Dermis blood vessel endothelial cell (primary cell): ENCODE measurements around the gene FAM98C. TPM values are rescaled to one million over a fixed set of nuclear protein-coding genes. Genes with fewer than 3 reads are reported as not detected.
"Not testable (repeated sequence)": the region's sequence is repeated elsewhere in the genome, so short reads cannot be mapped to it uniquely, and the experiment has no call there.

Source experiments
- DNase-seq: peaks from one replicate; pipeline ENCODE4 v3.0.0; 2010
- total RNA-seq: library from RNA; depleted of rRNA; stranded (reverse); fragments of >200 nt; gene quantifications from 2 replicates; pipeline ENCODE4 v1.2.3, GENCODE V29; 2014

The FAM98C gene
- total RNA-seq = 7.3 and 12.3 TPM in 2 replicates

DNA sequence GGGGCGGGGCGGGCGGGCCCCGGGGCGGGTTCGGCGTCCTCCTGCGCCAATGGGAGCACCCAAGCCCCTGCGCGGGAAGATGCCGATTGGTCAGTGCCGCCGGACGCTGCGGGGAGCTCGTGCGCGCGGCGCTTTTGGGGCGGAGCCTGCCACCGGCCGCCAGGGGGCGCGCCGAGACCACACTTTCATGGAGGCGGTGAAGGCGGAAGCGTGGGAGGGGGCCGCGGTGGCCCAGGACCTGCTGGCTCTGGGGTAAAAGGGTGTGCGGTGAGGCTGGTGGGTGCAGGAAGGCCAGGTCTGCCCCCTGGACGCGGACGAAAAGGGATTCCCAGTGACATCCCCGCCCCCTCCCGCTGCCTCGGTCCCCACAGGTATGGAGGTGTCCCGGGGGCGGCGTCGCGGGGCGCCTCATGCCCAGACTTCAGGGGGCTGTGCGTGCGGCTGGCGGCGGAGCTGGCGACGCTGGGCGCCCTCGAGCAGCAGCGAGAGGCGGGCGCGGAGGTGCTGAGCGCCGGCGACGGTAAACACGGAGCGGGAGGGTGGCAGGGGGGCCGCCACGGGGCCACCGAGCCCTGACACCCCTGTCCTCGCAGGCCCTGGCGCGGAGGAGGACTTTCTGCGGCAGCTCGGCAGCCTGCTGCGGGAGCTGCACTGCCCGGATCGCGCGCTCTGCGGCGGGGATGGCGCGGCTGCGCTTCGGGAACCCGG is at the start of gene FAM98C:
FAM98C (plus strand) TSS at position 127 of the 708 bp plus-strand sequence; CDS start at position 188, 61 bp downstream.
- peak; percentile 98 for DNase-seq

DNA sequence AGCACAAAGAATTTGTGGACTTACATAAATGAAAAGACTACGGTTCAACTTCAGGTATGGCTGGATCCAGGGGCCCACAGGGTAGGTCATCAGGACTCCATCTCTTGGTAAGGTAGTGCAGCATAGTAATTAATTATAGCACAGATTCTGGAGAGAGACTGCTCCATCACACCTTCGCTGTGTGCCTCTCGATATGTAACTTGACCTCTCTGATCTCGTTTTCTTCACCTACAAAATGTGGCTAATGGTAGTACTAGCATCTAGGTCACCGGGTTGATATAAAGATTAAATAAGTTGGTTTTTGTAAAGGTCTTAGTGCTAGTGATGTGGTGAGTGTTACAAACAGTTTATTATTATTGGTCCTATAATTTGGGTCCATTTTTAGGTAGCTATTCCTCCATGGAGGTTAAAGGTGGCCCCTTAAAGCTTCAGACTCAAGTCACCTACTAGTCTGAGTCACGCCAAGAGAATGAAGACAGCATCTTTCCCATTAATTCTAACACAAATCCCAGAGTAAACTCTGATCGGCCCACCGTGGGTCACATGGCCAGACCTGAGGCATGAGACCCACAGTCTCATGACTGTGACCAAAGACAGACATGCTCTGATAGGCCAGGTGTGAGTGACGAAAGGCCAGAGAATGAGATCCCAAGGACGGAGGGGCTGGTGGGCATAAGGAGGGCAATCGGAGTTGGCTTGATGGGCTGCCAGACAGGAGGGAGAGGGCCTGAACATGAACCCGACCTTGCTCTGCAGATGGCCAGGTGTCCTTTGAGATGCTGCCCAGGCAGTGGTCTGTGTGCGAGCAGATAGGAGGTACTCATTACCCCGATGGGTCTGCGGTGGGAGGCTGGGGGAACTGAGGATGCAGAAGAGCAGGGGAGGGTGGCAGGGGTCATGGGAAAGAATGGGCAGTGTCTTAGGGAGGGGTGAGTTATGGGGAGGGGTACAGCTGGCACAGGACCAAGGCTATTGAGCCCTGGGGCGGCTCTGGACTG is 46.9 kb upstream of the FAM98C start:
- DNase-seq = no peak

DNA sequence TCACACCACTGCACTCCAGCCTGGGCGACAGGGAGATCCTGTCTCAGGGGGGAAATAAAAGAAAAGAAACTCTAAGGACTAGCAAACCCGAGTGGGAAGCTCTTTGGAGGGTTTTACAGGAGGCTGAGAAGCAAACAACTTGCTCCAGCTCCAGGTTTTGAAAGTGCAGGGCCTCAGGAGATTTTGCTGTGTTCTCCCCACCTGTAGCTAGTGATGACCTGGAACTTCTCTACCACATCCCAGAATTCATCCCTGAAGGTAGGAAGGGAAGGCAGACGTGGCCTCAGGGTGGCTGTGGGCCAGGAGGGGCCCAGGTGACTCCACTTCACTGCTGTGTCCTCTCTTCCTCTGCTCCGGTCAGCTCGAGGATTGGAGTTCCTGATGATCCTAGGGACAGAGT is 44.8 kb upstream of the FAM98C start:
- DNase-seq = no peak

DNA sequence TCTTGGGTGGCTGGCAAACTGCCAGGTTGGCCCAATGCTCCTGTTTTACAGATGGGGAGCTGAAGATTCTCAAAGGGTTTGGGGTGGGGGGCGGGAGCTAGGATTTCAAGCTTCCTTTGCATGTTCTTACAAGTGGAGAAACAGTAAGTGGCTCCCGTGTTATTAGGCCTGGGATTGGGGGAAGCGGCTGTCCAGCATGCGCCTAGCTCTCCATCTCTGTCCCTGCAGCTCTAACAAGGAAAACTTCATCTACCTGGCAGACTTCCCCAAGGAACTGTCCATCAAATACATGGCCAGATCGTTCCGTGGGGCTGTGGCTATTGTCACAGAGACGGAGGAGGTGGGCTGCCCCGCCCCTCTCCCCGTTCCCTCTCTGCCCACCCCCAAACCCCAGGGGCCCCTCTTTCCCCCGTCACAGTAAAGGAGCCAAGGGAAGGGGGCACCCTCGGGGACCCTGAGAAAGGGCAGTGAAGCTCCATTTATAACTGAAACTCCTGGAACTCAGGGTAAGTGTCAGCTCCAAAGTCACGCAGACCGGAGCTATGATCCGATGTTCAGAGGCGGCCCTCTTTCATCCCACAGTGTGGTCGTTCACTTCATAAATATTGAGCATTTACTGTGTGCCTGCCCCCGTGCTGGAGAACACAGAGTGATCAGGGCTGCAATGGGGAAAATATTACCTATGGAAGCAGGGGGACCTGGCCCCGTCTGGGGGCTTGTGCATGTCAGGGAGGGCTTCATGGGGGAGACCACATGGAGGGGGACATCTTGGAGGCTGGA is 43.5 kb upstream of the FAM98C start:
- no peak for DNase-seq

DNA sequence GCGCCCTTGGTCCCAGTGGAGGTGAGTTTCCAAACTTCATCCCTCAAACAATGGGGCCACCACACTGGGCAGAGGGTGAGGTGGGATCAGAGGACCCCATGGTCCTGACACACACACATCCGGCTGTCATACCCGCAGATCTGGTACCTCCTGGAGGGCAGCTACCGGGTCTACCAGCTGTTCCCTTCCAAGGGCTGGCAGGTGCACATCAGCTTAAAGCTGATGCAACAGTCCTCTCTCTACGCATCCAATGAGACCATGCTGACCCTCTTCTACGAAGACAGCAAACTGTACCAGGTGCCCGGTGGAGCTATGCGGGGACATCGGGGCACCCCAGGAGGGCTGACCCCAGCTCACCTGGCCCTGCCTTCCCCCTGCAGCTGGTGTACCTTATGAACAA is 42.5 kb upstream of the FAM98C start:
- no peak for DNase-seq

DNA sequence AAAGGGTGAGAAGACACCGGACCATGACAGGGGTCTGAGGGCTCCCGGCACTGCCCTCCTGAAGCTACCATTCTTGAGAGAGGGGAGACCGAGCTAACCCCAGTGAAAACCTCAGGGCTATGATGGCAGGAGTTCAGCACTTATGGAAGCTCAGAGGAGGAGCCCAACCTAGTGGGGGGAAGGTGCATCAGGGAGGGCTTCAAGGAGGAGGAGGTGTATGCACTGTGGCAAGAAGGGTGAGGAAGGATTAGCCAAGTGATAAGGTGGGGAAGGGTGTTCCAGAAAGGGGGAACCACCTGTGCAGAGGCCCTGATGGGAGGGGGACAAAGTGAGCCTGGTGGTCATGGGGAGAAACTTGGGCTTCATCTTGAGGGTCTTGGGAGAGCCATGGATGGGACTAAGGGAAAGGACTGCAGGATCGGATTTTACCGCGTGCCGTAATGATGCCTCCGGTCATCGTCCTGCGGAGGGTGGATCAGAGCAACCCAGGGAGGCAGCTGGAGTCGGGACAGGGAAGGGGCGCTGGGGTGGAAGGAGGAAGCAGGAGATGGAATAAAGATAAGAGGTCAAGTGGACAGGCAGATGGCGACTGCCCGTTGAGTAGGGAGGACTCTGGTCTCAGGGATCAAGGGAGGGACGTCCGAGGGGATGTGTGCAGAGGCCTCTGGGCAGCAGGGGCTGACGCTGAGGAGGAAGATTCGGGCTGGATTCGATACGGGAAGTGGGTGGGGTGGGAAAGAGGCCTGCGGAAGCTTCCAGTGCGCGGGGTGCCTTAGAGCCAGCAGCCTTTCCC is 41.9 kb upstream of the FAM98C start:
- no peak for DNase-seq

DNA sequence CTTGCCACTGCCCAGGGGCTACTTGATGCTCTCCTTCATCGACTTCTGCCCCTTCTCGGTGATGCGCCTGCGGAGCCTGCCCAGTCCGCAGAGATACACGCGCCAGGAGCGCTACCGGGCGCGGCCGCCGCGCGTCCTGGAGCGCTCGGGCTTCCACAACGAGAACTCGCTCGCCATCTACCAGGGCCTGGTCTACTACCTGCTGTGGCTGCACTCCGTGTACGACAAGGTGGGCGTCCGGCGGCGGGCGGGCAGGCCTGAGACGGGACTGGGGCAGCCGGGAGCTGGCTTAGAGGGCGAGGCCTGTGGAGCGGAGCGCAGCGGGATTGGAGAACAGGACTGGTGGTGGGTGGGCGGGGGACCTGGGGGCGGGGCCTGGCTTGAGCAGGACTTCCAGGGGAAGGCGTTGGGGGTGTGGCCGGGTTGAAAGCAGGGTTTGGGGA is 41.2 kb upstream of the FAM98C start:
- DNase-seq = peak; percentile 76

DNA sequence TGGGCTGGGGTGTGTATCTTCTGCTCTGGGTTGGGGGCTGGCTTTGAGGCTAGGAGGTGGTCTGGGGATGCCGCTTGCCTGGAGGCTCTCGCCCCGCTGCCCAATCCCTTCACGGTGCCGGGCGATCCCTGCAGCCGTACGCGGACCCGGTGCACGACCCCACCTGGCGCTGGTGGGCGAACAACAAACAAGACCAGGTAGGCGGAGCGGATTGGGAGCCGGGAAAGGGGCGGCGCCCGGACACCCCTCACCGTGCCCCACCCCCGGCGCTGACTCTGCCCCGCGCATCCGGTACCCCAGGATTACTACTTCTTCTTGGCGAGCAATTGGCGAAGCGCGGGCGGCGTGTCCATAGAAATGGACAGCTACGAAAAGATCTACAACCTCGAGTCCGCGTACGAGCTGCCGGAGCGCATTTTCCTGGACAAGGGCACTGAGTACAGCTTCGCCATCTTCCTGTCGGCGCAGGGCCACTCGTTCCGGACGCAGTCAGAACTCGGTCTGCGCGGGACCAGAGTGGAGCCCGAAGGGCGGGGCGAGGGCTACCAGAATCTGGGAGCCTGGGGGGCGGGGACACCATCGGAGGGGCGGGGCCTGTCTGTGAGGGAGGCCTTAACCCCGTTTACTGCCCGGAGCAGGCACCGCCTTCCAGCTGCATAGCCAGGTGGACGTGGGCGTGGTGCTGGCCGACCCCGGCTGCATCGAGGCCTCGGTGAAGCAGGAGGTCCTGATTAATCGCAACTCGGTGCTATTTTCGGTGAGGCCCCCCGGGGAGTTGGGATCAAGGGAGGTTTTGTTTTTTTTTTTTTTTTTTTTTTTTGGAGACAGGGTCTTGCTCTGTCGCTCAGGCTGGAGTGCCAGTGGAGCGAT is 40.6 kb upstream of the FAM98C start:
- peak; percentile 58 for DNase-seq

DNA sequence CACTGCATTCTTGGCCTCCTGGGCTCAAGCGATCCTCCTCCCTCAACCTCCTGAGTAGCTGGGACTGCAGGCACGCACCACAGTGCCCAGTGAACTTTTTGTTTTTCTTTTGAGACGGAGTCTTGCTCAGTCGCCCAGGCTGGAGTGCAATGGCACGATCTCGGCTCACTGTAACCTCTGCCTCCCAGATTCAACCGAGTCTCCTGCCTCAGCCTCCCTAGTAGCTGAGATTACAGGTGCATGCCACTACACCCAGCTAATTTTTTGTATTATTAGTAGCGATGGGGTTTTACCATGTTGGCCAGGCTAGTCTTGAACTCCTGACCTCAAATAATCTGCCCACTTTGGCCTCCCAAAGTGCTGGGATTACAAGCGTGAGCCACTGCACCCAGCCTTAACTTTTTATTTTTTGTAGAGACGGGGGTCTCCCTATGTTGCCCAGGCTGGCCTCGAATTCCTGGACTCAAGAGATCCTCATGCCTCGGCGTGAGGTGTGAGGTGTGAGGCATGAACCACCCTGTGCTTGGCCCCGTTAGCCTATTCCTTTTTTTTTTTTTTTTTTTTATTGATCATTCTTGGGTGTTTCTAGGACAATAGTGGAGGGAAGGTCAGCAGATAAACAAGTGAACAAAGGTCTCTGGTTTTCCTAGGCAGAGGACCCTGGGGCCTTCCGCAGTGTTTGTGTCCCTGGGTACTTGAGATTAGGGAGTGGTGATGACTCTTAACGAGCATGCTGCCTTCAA is 39.8 kb upstream of the FAM98C start:
- not testable (repeated sequence) for DNase-seq

DNA sequence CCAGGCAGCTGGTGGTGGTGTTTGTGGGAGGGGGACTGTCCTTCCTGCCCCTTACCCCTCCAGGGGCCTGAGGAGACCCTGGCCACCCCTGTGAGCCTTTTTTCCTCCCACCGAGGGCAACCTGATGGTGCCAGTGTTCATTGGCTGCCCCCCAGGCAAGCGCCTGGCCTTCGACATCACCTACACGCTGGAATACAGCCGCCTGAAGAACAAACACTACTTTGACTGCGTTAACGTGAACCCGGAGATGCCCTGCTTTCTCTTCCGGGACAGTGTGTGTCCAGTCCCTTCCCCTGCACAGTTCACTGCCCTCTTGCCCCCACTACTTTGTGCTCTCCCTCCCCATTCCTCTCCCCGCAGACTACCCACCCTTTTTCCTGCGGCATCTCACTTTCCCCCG is 35.9 kb upstream of the FAM98C start:
- no peak for DNase-seq

DNA sequence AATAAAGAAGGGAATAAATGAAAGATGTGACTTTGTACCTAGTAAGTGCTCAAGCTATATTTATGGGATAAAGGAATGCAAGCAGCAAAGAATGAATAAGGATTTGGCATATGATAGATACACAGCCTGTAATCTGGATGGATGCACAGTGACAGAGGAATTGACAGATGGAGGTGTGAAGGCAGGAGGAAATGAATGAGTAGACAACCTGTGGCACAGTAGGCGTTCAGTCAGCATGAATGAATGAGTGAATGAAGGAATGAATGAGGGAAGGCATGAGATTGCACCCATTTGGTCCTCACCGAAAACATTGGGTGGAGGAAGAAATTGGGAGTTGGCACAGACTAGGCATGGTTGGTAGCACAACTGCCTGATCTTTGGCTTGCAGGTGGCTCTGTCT is 33.3 kb upstream of the FAM98C start:
- no peak for DNase-seq

DNA sequence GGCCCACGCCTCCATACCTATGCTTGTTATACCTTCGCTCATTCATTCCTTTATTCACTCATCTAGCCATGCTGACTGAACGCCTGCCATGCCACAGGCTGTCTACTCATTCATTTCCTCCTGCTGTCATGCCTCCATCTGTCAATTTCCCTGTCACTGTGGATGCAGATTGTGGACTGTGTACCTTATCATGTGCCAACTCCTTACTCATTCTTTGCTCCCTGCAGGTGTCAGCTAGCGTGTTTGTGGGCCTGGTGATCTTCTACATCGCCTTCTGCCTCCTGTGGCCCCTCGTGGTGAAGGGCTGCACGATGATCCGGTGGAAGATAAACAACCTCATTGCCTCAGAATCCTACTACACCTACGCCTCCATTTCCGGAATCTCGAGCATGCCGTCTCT is 32.6 kb upstream of the FAM98C start:
- DNase-seq = no peak

DNA sequence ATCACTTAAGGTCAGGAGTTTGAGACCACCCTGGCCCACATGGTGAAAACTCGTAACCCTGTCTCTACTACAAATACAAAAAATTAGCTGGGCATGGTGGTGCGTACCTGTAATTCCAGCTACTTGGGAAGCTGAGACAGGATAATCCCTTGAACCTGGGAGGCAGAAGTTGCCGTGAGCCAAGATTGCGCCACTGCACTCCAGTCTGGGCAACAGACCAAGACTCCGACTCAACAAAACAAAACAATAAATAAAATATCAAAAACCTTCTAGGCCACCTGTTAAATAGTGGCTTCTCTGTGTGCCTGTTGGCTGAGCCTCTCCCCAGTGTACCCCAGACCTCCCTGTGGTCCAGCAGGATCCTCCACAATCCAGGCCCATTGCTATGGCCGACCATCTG is 31.8 kb upstream of the FAM98C start:
- DNase-seq = no peak

DNA sequence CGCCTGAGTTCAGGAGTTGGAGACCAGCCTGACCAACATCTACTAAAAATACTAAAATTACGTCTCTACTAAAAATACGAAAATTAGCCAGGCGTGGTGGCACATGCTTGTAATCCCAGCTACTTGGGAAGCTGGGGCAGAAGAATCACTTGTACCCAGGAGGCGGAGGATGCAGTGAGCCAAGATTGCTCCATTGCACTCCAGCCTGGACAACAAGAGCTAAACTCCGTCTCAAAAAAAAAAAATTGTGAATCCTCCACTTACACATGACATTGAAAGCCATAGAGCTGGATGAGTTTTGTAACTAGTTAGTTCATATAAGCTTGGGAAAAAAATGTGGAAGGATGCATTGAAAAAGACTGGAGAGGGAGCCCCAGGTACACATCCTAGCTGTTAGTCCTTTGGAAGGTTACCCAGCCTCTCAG is 29.0 kb upstream of the FAM98C start:
- DNase-seq = no peak

DNA sequence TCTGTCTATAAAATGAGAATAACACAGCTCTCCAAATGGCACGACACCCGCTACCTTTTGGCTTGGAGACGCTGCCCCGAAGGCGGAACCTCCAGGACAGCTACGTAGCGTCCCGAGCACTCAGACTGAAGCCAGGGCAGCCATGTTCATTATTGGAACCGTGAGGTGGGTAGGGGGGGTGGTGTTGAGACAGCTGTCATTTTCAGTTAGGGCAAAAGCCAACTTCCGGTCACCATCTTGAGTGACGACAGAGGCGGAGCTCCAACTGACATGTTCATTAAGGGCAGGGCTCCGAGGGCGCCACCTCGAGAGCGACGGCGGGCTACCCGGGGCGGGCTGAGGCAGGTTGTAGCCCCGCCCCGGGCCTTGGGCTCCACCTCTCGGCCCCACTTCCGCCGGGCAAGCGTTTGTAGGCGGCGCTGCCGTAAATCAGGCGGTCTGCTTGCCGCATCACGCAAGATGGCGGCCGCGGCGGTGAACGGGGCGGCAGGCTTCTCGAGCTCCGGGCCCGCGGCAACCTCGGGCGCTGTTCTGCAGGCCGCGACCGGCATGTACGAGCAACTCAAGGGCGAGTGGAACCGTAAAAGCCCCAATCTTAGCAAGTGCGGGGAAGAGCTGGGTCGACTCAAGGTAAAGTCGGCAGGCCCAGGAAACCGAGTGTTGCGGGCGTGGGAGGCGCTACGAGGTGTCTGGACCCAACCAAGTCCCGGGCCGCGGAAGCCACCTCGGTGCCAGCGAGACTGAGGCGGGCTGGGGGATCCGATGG is 28.4 kb upstream of the FAM98C start, which contains the start of gene PSMD8:
PSMD8 (plus strand) TSS at position 240 of the 766 bp plus-strand sequence; CDS start at position 271, 31 bp downstream.
- peak; percentile 99 for DNase-seq

DNA sequence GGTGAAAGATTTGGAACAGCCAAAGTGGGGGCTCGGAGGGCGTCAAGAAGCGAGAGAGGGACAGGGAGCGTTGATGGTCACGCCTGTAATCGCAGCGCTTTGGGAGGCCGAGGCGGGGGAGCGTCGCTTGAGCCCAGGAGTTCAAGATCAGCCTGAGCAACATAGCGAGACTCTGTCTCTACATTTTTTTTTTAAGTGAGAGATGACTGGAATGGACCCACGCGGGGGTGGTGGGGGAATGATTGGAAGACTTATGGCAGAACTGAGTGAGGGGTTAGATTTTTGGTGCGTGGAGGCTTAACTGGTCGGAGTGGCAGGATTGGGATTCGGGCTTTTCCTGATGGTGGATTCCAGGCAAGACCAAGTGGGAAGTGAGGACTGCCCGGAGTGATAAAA is 27.8 kb upstream of the FAM98C start:
- no peak for DNase-seq

DNA sequence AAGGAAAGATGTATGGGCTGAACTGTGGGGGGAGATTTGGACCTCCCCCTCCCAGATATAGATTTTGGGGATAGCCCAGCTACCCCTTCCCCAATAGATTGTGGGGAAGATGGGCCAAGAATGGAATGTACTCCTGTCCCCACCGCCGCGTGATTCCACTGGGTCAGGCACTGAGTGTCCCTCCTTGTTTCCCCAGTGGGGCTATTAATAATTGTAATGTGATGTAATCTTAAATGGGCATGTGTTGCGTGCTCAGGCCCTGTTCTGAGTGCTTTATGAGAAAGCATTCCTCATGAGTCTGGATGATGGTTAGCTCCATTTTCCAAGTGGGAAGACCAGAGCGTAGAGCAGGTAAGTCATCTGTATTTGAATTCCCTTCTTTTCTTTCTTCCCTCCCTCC is 27.1 kb upstream of the FAM98C start:
- no peak for DNase-seq

DNA sequence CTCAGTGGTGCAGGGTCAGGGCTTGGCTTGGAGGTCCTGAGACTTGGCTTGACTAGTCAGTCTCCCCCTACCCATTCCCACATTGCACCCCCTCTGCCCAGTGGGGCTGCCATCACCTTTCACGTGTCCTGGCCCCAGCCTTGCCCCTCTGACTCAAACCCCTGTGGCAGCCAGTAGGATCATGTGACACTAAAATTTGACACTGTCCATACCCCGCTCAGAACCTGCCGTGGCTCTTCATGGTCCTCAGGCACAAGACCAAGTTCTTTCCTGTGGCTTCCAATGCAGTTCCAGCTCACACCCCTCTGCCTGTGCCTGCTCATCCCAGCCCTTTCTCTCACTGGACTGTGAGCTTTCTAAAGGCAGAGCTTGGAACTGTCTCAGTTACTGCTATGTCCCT is 26.3 kb upstream of the FAM98C start:
- no peak for DNase-seq

DNA sequence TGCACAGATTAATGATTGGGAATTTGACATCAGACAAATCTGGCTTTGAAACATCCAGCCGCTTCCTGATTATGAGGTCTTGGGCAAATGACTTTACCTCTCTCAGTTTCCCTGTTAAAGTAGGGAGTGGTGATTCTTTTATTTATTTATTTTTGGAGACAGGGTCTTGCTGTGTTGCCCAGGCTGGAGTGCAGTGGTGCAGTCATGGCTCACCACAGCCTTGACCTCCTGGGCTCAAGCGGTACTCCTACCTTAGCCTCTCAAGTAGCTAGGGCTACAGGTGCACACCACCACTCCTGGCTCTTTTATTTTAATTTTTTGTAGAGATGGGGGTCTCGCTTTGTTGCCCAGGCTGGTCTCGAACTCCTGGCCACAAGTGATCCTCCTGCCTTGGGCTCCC is 25.8 kb upstream of the FAM98C start:
- no peak for DNase-seq
